Measurements from ENCODE around the gene SNRPD1. TPM values are rescaled to one million over a fixed set of nuclear protein-coding genes. Genes with fewer than 3 reads are reported as not detected.
A peak's percentile ranks its signal among the peaks of the same experiment; 100 is the strongest.

The SNRPD1 gene
- total and polyA plus RNA-seq, 9 of the 15 experiments (the other 6 are each of a cell fraction or from before 2014, with no cell fraction given): 186 to 1,063 (median 313) TPM

DNA sequence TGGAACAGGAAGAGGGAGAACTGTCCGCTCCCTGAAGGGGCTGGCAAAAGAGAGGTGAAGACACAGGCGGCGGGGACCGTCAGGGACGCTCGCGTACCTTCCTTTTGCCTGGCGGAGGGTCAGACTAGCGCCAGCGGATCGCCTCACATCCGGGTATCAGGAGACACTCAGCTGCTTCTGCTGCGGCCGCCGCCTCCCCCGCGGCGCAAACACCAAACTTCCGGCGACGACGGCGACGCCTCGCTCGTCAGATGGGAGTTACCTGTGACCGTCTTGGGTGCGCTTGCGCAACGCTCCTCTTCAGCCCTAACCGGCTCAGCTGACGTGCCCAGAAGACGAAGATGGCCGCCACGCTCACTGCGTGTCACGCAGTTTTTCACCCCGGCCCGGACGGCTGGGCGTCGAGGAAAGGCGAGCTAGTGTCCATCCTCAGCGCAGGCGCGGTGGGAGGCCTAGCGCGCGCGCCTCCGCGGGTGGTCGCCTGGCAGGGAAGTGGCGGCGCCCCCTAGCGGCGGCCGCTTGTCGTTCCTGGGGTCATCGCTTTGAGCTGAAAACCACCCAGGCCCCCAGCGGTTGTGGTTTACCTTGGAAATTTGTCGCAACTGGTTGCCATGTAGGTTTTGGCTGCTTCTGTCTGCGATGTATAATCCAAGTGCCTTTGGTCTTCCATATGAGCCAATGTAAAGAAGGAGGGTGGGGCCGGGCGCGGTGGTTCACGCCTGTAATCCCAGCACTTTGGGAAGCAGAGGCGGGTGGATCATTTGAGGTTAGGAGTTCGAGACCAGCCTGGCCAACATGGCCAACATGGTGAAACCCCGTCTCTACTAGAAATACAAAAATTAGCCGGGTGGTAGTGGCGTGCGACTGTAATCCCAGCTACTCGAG, 11.3 kb upstream of the SNRPD1 start, which contains the start of gene ESCO1 (continued):
- TF ChIP-seq, protein P1, sequence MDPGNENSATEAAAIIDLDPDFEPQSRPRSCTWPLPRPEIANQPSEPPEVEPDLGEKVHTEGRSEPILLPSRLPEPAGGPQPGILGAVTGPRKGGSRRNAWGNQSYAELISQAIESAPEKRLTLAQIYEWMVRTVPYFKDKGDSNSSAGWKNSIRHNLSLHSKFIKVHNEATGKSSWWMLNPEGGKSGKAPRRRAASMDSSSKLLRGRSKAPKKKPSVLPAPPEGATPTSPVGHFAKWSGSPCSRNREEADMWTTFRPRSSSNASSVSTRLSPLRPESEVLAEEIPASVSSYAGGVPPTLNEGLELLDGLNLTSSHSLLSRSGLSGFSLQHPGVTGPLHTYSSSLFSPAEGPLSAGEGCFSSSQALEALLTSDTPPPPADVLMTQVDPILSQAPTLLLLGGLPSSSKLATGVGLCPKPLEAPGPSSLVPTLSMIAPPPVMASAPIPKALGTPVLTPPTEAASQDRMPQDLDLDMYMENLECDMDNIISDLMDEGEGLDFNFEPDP (CRISPR knock-in tag; IDR thresholded peaks at IDR 0.05): no peak
- TF ChIP-seq CHD2 (IDR thresholded peaks at IDR 0.05; ENCODE audit: low read depth, low read length) (peak; percentile 25; the same call in 1 of the 2 replicates), MCM5 (IDR thresholded peaks at IDR 0.05; ENCODE audit: low read depth) (no peak), BRD9 (IDR thresholded peaks at IDR 0.05; ENCODE audit: low read depth, partially characterized antibody) (peak; percentile 23), ZNF695 (CRISPR knock-in tag; IDR thresholded peaks at IDR 0.05) (no peak), SMARCA5 (IDR thresholded peaks at IDR 0.05) (peak; percentile 30), CXXC5 (CRISPR knock-in tag; IDR thresholded peaks at IDR 0.05) (peak; percentile 98), NELFE (IDR thresholded peaks at IDR 0.05; ENCODE audit: insufficient read depth, insufficient read length) (no peak), RBFOX2 (IDR thresholded peaks at IDR 0.05; ENCODE audit: low read depth, low read length) (peak; percentile 98), E2F3 (CRISPR knock-in tag; IDR thresholded peaks at IDR 0.05) (no peak), PYGO2 (tag; IDR thresholded peaks at IDR 0.05) (no peak), FOXJ2 (tag; IDR thresholded peaks at IDR 0.05) (0 out of 2 replicates have a peak, but pooled peaks have one; percentile 55), ZNF175 (CRISPR knock-in tag; IDR thresholded peaks at IDR 0.05; ENCODE audit: low read depth) (peak; percentile 75; the same call in 1 of the 2 replicates), SMC3 (conservative IDR thresholded peaks at IDR 0.05; ENCODE audit: insufficient read depth, low read depth, low read length) (peak; percentile 31; the same call in 1 of the 2 replicates), SRSF7 (optimal IDR thresholded peaks at IDR 0.05; ENCODE audit: low read depth, low read length) (no peak), SIN3B (IDR thresholded peaks at IDR 0.05; ENCODE audit: low read depth) (no peak)
- TF ChIP-seq, protein P2, sequence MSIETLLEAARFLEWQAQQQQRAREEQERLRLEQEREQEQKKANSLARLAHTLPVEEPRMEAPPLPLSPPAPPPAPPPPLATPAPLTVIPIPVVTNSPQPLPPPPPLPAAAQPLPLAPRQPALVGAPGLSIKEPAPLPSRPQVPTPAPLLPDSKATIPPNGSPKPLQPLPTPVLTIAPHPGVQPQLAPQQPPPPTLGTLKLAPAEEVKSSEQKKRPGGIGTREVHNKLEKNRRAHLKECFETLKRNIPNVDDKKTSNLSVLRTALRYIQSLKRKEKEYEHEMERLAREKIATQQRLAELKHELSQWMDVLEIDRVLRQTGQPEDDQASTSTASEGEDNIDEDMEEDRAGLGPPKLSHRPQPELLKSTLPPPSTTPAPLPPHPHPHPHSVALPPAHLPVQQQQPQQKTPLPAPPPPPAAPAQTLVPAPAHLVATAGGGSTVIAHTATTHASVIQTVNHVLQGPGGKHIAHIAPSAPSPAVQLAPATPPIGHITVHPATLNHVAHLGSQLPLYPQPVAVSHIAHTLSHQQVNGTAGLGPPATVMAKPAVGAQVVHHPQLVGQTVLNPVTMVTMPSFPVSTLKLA (conservative IDR thresholded peaks at IDR 0.05): peak; percentile 85 to 89
- TF ChIP-seq, protein P3, sequence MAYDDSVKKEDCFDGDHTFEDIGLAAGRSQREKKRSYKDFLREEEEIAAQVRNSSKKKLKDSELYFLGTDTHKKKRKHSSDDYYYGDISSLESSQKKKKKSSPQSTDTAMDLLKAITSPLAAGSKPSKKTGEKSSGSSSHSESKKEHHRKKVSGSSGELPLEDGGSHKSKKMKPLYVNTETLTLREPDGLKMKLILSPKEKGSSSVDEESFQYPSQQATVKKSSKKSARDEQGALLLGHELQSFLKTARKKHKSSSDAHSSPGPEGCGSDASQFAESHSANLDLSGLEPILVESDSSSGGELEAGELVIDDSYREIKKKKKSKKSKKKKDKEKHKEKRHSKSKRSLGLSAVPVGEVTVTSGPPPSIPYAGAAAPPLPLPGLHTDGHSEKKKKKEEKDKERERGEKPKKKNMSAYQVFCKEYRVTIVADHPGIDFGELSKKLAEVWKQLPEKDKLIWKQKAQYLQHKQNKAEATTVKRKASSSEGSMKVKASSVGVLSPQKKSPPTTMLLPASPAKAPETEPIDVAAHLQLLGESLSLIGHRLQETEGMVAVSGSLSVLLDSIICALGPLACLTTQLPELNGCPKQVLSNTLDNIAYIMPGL (CRISPR knock-in tag; IDR thresholded peaks at IDR 0.05): peak; percentile 95; the same call in 1 of the 2 replicates
- TF ChIP-seq, protein P4, sequence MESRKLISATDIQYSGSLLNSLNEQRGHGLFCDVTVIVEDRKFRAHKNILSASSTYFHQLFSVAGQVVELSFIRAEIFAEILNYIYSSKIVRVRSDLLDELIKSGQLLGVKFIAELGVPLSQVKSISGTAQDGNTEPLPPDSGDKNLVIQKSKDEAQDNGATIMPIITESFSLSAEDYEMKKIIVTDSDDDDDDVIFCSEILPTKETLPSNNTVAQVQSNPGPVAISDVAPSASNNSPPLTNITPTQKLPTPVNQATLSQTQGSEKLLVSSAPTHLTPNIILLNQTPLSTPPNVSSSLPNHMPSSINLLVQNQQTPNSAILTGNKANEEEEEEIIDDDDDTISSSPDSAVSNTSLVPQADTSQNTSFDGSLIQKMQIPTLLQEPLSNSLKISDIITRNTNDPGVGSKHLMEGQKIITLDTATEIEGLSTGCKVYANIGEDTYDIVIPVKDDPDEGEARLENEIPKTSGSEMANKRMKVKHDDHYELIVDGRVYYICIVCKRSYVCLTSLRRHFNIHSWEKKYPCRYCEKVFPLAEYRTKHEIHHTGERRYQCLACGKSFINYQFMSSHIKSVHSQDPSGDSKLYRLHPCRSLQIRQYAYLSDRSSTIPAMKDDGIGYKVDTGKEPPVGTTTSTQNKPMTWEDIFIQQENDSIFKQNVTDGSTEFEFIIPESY (CRISPR knock-in tag; IDR thresholded peaks at IDR 0.05): peak; percentile 67

All from K562 (cell line).